SU-DHL-6 (cell line): Measurements from ENCODE around the gene GZMM.

Experiments
- H2AFZ ChIP-seq: fragments of 200-600 bp; sonication (generic); 2 replicates; pipeline ENCODE4 v1.6.1; 2014; ENCODE audit warnings: low read depth, mild to moderate bottlenecking, moderate library complexity, mixed read lengths, antibody characterized with exemption, low read length; ENCODE audit not compliant: severe bottlenecking
- H3F3A ChIP-seq: fragments of 200-600 bp; shearing (Covaris generic); 2 replicates; pipeline ENCODE4 v1.6.0; 2016; ENCODE audit warnings: antibody characterized with exemption, mild to moderate bottlenecking; ENCODE audit not compliant: insufficient read depth
- H3K27ac ChIP-seq: fragments of 200-600 bp; sonication (generic); 2 replicates; pipeline ENCODE4 v1.5.1; 2016; ENCODE audit warnings: low read depth, mild to moderate bottlenecking, low read length, moderate library complexity, mixed read lengths
- H3K27me3 ChIP-seq: fragments of 200-600 bp; sonication (generic), shearing (Covaris generic); 2 replicates; pipeline ENCODE4 v1.6.0; 2014; ENCODE audit warnings: mild to moderate bottlenecking, low read length
- H3K36me3 ChIP-seq: fragments of 200-600 bp; sonication (generic); 2 replicates; pipeline ENCODE4 v1.6.1; 2014; ENCODE audit warnings: mild to moderate bottlenecking, low read length, mixed read lengths
- H3K4me2 ChIP-seq: fragments of 300-600, 200-600 bp; shearing (Covaris generic), sonication (generic); 2 replicates; pipeline ENCODE4 v1.6.0; 2014; ENCODE audit warnings: low read length, low read depth, mild to moderate bottlenecking; ENCODE audit not compliant: poor library complexity, severe bottlenecking
- H3K4me3 ChIP-seq: fragments of 200-600 bp; sonication (generic); 2 replicates; pipeline ENCODE4 v1.5.1; 2014; ENCODE audit warnings: antibody characterized with exemption, low read length, mild to moderate bottlenecking, mixed read lengths; ENCODE audit not compliant: insufficient read depth, poor library complexity, severe bottlenecking
- H3K79me2 ChIP-seq: fragments of 200-600 bp; sonication (generic); 2 replicates; pipeline ENCODE4 v1.6.1; 2014; ENCODE audit warnings: mild to moderate bottlenecking, low read length, moderate library complexity; ENCODE audit not compliant: insufficient read depth
- H3K9ac ChIP-seq: fragments of 200-600 bp; sonication (generic); 2 replicates; pipeline ENCODE4 v1.7.0; 2014; ENCODE audit warnings: mild to moderate bottlenecking, low read length
- H3K9me2 ChIP-seq: fragments of 200-600 bp; sonication (generic); replicated peaks from 2 replicates; pipeline ENCODE4 v1.6.1; 2014; ENCODE audit warnings: low read length; ENCODE audit not compliant: insufficient read depth
- H3K9me3 ChIP-seq: fragments of 200-600 bp; sonication (generic); 2 replicates; pipeline ENCODE4 v1.6.1; 2014; ENCODE audit warnings: low read length, mixed read lengths; ENCODE audit not compliant: insufficient read depth
- H4K20me1 ChIP-seq: fragments of 200-600 bp; sonication (generic); 2 replicates; pipeline ENCODE4 v1.6.1; 2014; ENCODE audit warnings: low read depth, mild to moderate bottlenecking, antibody characterized with exemption, low read length, moderate library complexity, mixed read lengths
- EZH2phosphoT487 ChIP-seq: fragments of 200-600 bp; sonication (generic), shearing (Covaris generic); conservative IDR thresholded peaks from 2 replicates; pipeline ENCODE4 v1.6.1; 2018; ENCODE audit warnings: mild to moderate bottlenecking, antibody characterized with exemption, low read length, moderate library complexity, mixed read lengths
- TF ChIP-seq, protein P1 (sequence below): fragments of 200-600 bp; sonication (generic); IDR thresholded peaks from one replicate; pipeline ENCODE4 v1.5.1; 2017; ENCODE audit warnings: antibody characterized with exemption, mild to moderate bottlenecking, low read length, moderate library complexity; ENCODE audit not compliant: insufficient read depth, poor library complexity, severe bottlenecking

Gene GZMM

DNA sequence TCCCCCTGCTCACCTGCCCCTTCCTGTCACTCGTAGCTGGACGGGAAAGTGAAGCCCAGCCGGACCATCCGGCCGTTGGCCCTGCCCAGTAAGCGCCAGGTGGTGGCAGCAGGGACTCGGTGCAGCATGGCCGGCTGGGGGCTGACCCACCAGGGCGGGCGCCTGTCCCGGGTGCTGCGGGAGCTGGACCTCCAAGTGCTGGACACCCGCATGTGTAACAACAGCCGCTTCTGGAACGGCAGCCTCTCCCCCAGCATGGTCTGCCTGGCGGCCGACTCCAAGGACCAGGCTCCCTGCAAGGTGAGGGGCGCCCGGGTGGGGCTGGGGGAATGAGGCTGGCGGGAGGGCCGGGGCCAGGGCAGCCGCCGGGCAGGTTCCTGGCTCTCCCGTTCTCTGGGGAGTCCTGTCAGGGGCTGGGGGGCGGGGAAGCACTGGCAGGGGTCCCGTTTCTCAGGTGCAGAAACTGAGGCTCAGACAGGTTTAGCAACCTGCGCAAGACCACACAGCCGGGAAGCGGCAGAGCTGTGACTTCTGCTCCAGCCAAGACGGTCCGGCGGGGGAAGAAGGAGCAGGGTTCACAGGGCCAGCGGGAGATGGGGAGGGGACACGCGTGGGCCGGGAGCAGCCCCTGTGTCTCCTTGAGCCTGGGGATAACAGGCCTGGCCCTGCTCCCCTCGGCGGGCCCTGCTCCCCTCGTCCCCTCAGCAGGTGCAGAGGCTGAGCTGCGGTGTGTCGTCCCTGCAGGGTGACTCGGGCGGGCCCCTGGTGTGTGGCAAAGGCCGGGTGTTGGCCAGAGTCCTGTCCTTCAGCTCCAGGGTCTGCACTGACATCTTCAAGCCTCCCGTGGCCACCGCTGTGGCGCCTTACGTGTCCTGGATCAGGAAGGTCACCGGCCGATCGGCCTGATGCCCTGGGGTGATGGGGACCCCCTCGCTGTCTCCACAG, 5.3 kb downstream of the GZMM start:
- no peak for TF ChIP-seq EZH2phosphoT487
- TF ChIP-seq, protein P1, sequence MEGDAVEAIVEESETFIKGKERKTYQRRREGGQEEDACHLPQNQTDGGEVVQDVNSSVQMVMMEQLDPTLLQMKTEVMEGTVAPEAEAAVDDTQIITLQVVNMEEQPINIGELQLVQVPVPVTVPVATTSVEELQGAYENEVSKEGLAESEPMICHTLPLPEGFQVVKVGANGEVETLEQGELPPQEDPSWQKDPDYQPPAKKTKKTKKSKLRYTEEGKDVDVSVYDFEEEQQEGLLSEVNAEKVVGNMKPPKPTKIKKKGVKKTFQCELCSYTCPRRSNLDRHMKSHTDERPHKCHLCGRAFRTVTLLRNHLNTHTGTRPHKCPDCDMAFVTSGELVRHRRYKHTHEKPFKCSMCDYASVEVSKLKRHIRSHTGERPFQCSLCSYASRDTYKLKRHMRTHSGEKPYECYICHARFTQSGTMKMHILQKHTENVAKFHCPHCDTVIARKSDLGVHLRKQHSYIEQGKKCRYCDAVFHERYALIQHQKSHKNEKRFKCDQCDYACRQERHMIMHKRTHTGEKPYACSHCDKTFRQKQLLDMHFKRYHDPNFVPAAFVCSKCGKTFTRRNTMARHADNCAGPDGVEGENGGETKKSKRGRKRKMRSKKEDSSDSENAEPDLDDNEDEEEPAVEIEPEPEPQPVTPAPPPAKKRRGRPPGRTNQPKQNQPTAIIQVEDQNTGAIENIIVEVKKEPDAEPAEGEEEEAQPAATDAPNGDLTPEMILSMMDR = no peak
- Histone ChIP-seq H3K4me3 (no peak overlapping the region), H3K9me3 (no peaks in the 10 kb centered on the region), H2AFZ (no peak overlapping the region), H3K27ac (no peak overlapping the region), H3F3A (no peaks in the 10 kb centered on the region), H3K9me2 (no peaks in the 10 kb centered on the region), H4K20me1 (no peaks in the 10 kb centered on the region), H3K79me2 (no peaks in the 10 kb centered on the region), H3K9ac (no peak overlapping the region), H3K27me3 (no peaks in the 10 kb centered on the region), H3K4me2 (no peak overlapping the region), H3K36me3 (no peaks in the 10 kb centered on the region)

DNA sequence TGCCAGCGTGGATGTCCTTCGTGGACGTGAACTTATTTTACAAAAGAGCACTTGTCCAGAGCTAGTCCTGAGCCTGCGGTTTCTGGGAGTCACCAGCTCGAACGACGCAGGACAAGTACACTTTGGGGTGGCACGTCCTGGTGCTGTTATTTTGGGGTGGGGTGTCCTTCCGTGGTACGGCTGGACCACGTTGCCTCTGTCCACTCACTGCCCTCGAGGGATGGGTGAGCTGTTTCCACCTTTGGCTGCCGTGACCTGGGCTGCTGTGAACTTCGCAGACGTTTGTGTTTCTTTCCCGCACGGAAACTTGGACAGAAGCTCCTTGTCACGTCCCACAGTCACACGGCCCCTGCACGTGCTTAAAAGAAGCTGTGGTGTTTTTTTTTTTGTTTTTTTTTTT, 11.0 kb downstream of the GZMM start:
- no peaks in the 10 kb centered on the region for H3F3A ChIP-seq
- no peaks in the 10 kb centered on the region for H4K20me1 ChIP-seq
- no peaks in the 10 kb centered on the region for H3K9me2 ChIP-seq
- no peak overlapping the region for H3K27ac ChIP-seq
- no peaks in the 10 kb centered on the region for H3K27me3 ChIP-seq
- no peak overlapping the region for H3K4me3 ChIP-seq
- H3K9ac ChIP-seq = no peak overlapping the region
- no peak overlapping the region for H2AFZ ChIP-seq
- no peak overlapping the region for H3K4me2 ChIP-seq
- no peaks in the 10 kb centered on the region for H3K79me2 ChIP-seq
- no peak for TF ChIP-seq EZH2phosphoT487
- TF ChIP-seq, protein P1 = no peak
- no peaks in the 10 kb centered on the region for H3K9me3 ChIP-seq
- H3K36me3 ChIP-seq = no peaks in the 10 kb centered on the region

DNA sequence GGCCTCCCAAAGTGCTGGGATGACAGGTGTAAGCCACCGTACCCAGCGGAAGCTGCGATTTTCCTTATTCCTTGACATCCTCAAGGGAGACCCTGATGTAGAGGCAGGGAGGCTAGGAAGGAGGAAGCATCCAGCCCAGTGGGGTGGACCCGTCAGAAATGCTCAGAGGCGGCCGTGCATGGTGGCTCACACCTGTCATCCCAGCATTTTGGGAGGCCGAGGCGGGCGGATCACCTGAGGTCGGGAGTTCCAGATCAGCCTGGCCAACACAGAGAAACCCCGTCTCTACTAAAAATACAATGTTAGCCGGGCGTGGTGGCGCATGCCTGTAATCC, 11.6 kb downstream of the GZMM start:
- H3K4me2 ChIP-seq = no peak overlapping the region

More for the DNA sequence above, 11.6 kb downstream of the GZMM start:
- no peaks in the 10 kb centered on the region for H3K36me3 ChIP-seq
- no peaks in the 10 kb centered on the region for H4K20me1 ChIP-seq
- no peaks in the 10 kb centered on the region for H3K27me3 ChIP-seq
- no peaks in the 10 kb centered on the region for H3K79me2 ChIP-seq
- no peak overlapping the region for H3K27ac ChIP-seq
- H3K9me3 ChIP-seq = no peaks in the 10 kb centered on the region
- TF ChIP-seq, protein P1 = no peak
- no peak for TF ChIP-seq EZH2phosphoT487
- no peak overlapping the region for H3K9ac ChIP-seq
- no peaks in the 10 kb centered on the region for H3F3A ChIP-seq
- no peak overlapping the region for H3K4me3 ChIP-seq
- H3K9me2 ChIP-seq = no peaks in the 10 kb centered on the region
- H2AFZ ChIP-seq = no peak overlapping the region
